H9 (cell line): Measurements from ENCODE around the gene VPS26A. TPM values are rescaled to one million over a fixed set of nuclear protein-coding genes. Genes with fewer than 3 reads are reported as not detected.

ENCODE experiments used
- DNase-seq: peaks from one replicate; pipeline ENCODE4 v3.0.0-alpha.2; 2017
- H2AFZ ChIP-seq: one replicate; pipeline ENCODE4 v1.6.1; 2013; ENCODE audit warnings: mild to moderate bottlenecking, low read length, control low read depth, moderate library complexity
- H2AK5ac ChIP-seq: 2 replicates; pipeline ENCODE4 v1.6.1; 2013; ENCODE audit warnings: low read length, control low read depth, mixed read lengths; ENCODE audit not compliant: insufficient read length
- H2BK120ac ChIP-seq: one replicate; pipeline ENCODE4 v1.6.1; 2013; ENCODE audit warnings: low read depth, mild to moderate bottlenecking, low read length, control low read depth, inconsistent platforms; ENCODE audit not compliant: poor library complexity, severe bottlenecking
- H2BK12ac ChIP-seq: 2 replicates; pipeline ENCODE4 v1.6.1; 2013; ENCODE audit warnings: low read length, control low read depth, mixed read lengths, low read depth; ENCODE audit not compliant: insufficient read length
- H2BK15ac ChIP-seq: 2 replicates; pipeline ENCODE4 v1.6.1; 2013; ENCODE audit warnings: low read depth, low read length, control low read depth
- H2BK20ac ChIP-seq: one replicate; pipeline ENCODE4 v1.6.1; 2013; ENCODE audit warnings: low read depth, mild to moderate bottlenecking, low read length, control low read depth, inconsistent platforms; ENCODE audit not compliant: poor library complexity, severe bottlenecking
- H2BK5ac ChIP-seq: 2 replicates; pipeline ENCODE4 v1.6.1; 2013; ENCODE audit warnings: low read length, control low read depth, mixed read lengths; ENCODE audit not compliant: insufficient read length
- H3K14ac ChIP-seq: 2 replicates; pipeline ENCODE4 v1.6.1; 2013; ENCODE audit warnings: low read length, control low read depth; ENCODE audit not compliant: insufficient read depth
- H3K18ac ChIP-seq: 2 replicates; pipeline ENCODE4 v1.6.1; 2013; ENCODE audit warnings: low read depth, mild to moderate bottlenecking, mixed read lengths, low read length, control low read depth; ENCODE audit not compliant: insufficient read length
- H3K23ac ChIP-seq: 2 replicates; pipeline ENCODE4 v1.6.1; 2013; ENCODE audit warnings: low read length, control low read depth, mixed read lengths, low read depth; ENCODE audit not compliant: insufficient read length
- H3K23me2 ChIP-seq: 2 replicates; pipeline ENCODE4 v1.6.1; 2013; ENCODE audit warnings: low read depth, mild to moderate bottlenecking, mixed read lengths, low read length, control low read depth; ENCODE audit not compliant: insufficient read length, poor library complexity, severe bottlenecking
- H3K27ac ChIP-seq: 2 replicates; pipeline ENCODE4 v1.5.1; 2013; ENCODE audit warnings: low read length, control low read depth, mixed read lengths, low read depth; ENCODE audit not compliant: insufficient read length
- H3K27me3 ChIP-seq: 2 replicates; pipeline ENCODE4 v1.6.1; 2013; ENCODE audit warnings: low read length, control low read depth, inconsistent platforms; ENCODE audit not compliant: insufficient read depth
- H3K4ac ChIP-seq: 2 replicates; pipeline ENCODE4 v1.6.1; 2013; ENCODE audit warnings: low read depth, mild to moderate bottlenecking, control low read depth, inconsistent platforms, low read length, moderate library complexity
- H3K4me1 ChIP-seq: 2 replicates; pipeline ENCODE4 v1.6.1; 2013; ENCODE audit warnings: low read length, control low read depth, inconsistent platforms; ENCODE audit not compliant: insufficient read depth
- H3K4me2 ChIP-seq: 2 replicates; pipeline ENCODE4 v1.6.1; 2013; ENCODE audit warnings: low read length, control low read depth, mixed read lengths; ENCODE audit not compliant: insufficient read length, insufficient read depth
- H3K56ac ChIP-seq: 2 replicates; pipeline ENCODE4 v1.6.1; 2013; ENCODE audit warnings: low read depth, mild to moderate bottlenecking, mixed read lengths, low read length, control low read depth; ENCODE audit not compliant: insufficient read length
- H3K79me1 ChIP-seq: 2 replicates; pipeline ENCODE4 v1.6.1; 2013; ENCODE audit warnings: low read depth, mild to moderate bottlenecking, moderate library complexity, low read length, control low read depth, inconsistent platforms; ENCODE audit not compliant: insufficient read depth, poor library complexity, severe bottlenecking
- H3K79me2 ChIP-seq: 2 replicates; pipeline ENCODE4 v1.6.1; 2013; ENCODE audit warnings: low read length, control low read depth, inconsistent platforms; ENCODE audit not compliant: insufficient read depth
- H3K9ac ChIP-seq: 2 replicates; pipeline ENCODE4 v1.6.1; 2013; ENCODE audit warnings: low read length, control low read depth, mixed read lengths; ENCODE audit not compliant: insufficient read length; ENCODE audit errors: extremely low read depth
- H3K9me3 ChIP-seq: one replicate; pipeline ENCODE4 v1.6.1; 2013; ENCODE audit warnings: low read depth, low read length, inconsistent platforms; ENCODE audit not compliant: control insufficient read depth
- H3T11ph ChIP-seq: one replicate; pipeline ENCODE4 v1.6.1; 2013; ENCODE audit warnings: mild to moderate bottlenecking, low read length, control low read depth, inconsistent platforms
- H4K20me1 ChIP-seq: one replicate; pipeline ENCODE4 v1.6.1; 2013; ENCODE audit not compliant: control insufficient read depth, insufficient read length, insufficient read depth
- H4K5ac ChIP-seq: 2 replicates; pipeline ENCODE4 v1.6.1; 2013; ENCODE audit warnings: low read depth, mild to moderate bottlenecking, mixed read lengths, low read length, control low read depth; ENCODE audit not compliant: insufficient read length
- H4K8ac ChIP-seq: replicated peaks from 2 replicates; pipeline ENCODE4 v1.6.1; 2013; ENCODE audit warnings: low read length, control low read depth, mixed read lengths, low read depth; ENCODE audit not compliant: insufficient read length
- H4K91ac ChIP-seq: 2 replicates; pipeline ENCODE4 v1.6.1; 2013; ENCODE audit warnings: low read depth, mild to moderate bottlenecking, moderate library complexity, mixed read lengths, low read length, control low read depth; ENCODE audit not compliant: insufficient read length
- H3K27ac Mint-ChIP-seq, 3 experiments: 2 replicates in 2 of 3; 3 replicates in 1 of 3; pipeline ENCODE4 v1.8.0; 2020 to 2021; ENCODE audit warnings: mixed read lengths in 3 of 3, mild to moderate bottlenecking in 1 of 3, moderate library complexity in 1 of 3
- H3K27me3 Mint-ChIP-seq: 2 replicates; pipeline ENCODE4 v1.8.0; 2021; ENCODE audit warnings: low read depth, mild to moderate bottlenecking, moderate library complexity, mixed read lengths
- H3K36me3 Mint-ChIP-seq, 3 experiments: 2 replicates in 2 of 3; 3 replicates in 1 of 3; pipeline ENCODE4 v1.8.0; 2020 to 2021; ENCODE audit warnings: low read depth in 3 of 3, mixed read lengths in 3 of 3; ENCODE audit not compliant: insufficient read depth in 1 of 3
- H3K4me1 Mint-ChIP-seq, 2 experiments: 2 replicates each; pipeline ENCODE4 v1.8.0; 2020; ENCODE audit warnings: mixed read lengths in 2 of 2
- H3K4me3 Mint-ChIP-seq, 2 experiments: 2 replicates in 1 of 2; 3 replicates in 1 of 2; pipeline ENCODE4 v1.8.0; 2020 to 2021; ENCODE audit warnings: mild to moderate bottlenecking in 2 of 2, mixed read lengths in 2 of 2, moderate library complexity in 1 of 2
- H3K9me3 Mint-ChIP-seq, 2 experiments: 2 replicates in 1 of 2; 3 replicates in 1 of 2; pipeline ENCODE4 v1.8.0; 2020; ENCODE audit warnings: mild to moderate bottlenecking in 2 of 2, mixed read lengths in 2 of 2, moderate library complexity in 1 of 2
- WGBS: extraction: QIAGEN DNeasy Blood & Tissue Kit; methylation state at CpG from one replicate; pipeline ENCODE4 v1.1.7; 2013; ENCODE audit warnings: missing lambda C conversion rate, low lambda C conversion rate, mixed read lengths; ENCODE audit not compliant: insufficient read length; ENCODE audit errors: extremely low coverage; 5-methylcytosine and 5-hydroxymethylcytosine counted together
- total RNA-seq: library from RNA; stranded (reverse); gene quantifications from 2 replicates; pipeline ENCODE4 v1.2.1, GENCODE V29; 2021
- TF ChIP-seq, protein P1 (sequence below): fragments of 200-600 bp; sonication (generic); conservative IDR thresholded peaks from 3 replicates; pipeline ENCODE4 v1.8.0; 2021; ENCODE audit warnings: antibody characterized with exemption, mild to moderate bottlenecking

The VPS26A gene
- total RNA-seq, 1 experiment from 2014 or later: 41.8 TPM

DNA sequence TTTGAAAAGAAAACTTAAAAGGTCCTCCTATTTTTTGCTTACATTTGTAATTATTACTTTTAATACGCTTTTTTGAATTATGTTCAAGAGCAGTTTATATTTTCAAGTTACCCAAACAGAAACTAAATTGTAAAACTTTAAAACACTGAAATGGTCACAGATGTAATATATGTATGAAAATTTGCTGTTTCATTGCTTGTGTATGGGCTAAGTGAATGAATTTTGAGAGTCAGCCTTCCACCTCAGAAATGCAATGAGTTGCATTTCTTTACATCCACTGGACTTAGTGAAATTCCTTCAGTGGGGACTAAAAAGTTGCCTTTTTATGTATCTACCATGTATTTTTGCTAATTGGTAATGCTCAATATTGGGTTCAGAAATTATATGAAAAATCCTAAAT is 1.6 kb downstream of the VPS26A start:
- Histone ChIP-seq H3K14ac (no peak overlapping the region), H2BK20ac (no peak overlapping the region), H2BK120ac (no peak overlapping the region), H4K20me1 (no peaks in the 10 kb centered on the region), H3K4me2 (peak overlapping the region; percentile 87), H3K27me3 (no peaks in the 10 kb centered on the region), H2BK5ac (no peak overlapping the region), H3K9me3 (no peaks in the 10 kb centered on the region), H2BK15ac (no peak overlapping the region), H3K27ac (no peak overlapping the region), H3K23me2 (peaks cover 6% of the 10 kb centered on the region), H2AFZ (no peak overlapping the region), H3K18ac (no peak overlapping the region), H3K9ac (no peak overlapping the region), H2BK12ac (no peak overlapping the region), H3K4ac (no peak overlapping the region), H4K91ac (no peak overlapping the region), H3K23ac (no peak overlapping the region), H3K79me1 (peaks cover 5% of the 10 kb centered on the region), H2AK5ac (no peak overlapping the region), H4K8ac (no peak overlapping the region), H3T11ph (no peak overlapping the region), H4K5ac (no peak overlapping the region), H3K4me1 (no peaks in the 10 kb centered on the region), H3K79me2 (peaks cover 6% of the 10 kb centered on the region; the same call in 1 of the 2 replicates), H3K56ac (no peak overlapping the region)
- H3K4me1 Mint-ChIP-seq: peaks cover 13 to 22% of the 10 kb centered on the region in 2 experiments
- H3K36me3 Mint-ChIP-seq: peaks cover 0 to 1% (median 0%) of the 10 kb centered on the region in 3 experiments; a peak in 1 of 7 replicates
- TF ChIP-seq, protein P1, sequence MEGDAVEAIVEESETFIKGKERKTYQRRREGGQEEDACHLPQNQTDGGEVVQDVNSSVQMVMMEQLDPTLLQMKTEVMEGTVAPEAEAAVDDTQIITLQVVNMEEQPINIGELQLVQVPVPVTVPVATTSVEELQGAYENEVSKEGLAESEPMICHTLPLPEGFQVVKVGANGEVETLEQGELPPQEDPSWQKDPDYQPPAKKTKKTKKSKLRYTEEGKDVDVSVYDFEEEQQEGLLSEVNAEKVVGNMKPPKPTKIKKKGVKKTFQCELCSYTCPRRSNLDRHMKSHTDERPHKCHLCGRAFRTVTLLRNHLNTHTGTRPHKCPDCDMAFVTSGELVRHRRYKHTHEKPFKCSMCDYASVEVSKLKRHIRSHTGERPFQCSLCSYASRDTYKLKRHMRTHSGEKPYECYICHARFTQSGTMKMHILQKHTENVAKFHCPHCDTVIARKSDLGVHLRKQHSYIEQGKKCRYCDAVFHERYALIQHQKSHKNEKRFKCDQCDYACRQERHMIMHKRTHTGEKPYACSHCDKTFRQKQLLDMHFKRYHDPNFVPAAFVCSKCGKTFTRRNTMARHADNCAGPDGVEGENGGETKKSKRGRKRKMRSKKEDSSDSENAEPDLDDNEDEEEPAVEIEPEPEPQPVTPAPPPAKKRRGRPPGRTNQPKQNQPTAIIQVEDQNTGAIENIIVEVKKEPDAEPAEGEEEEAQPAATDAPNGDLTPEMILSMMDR: no peak
- no peak overlapping the region; a peak in 1 of 7 replicates for H3K27ac Mint-ChIP-seq
- no peaks in the 10 kb centered on the region for H3K27me3 Mint-ChIP-seq
- no peak for DNase-seq
- WGBS: no CpG with 5 or more reads among the region's 1 CpG
- peak overlapping the region; percentile 89 to 97 for H3K4me3 Mint-ChIP-seq
- no peaks in the 10 kb centered on the region for H3K9me3 Mint-ChIP-seq
